Neural cell (in vitro differentiated cells): ENCODE data around the gene FSIP1.

Source experiments
- EP300 ChIP-seq: fragments of 450-650 bp; conservative IDR thresholded peaks from 2 replicates; pipeline ENCODE4 v1.6.1; 2014; ENCODE audit warnings: antibody characterized with exemption, mild to moderate bottlenecking, moderate library complexity; ENCODE audit not compliant: poor library complexity, severe bottlenecking
- EZH2 ChIP-seq: fragments of 200-600, 300-800 bp; shearing (Covaris generic), sonication (generic); IDR thresholded peaks from 2 replicates; pipeline ENCODE4 v1.6.1; 2014; ENCODE audit warnings: antibody characterized with exemption, low read length, borderline replicate concordance, mild to moderate bottlenecking; ENCODE audit not compliant: insufficient read depth, poor library complexity, severe bottlenecking
- POLR2AphosphoS5 ChIP-seq: IDR thresholded peaks from 2 replicates; pipeline ENCODE4 v1.6.1; 2012
- RAD21 ChIP-seq: fragments of 450-650 bp; conservative IDR thresholded peaks from 2 replicates; pipeline ENCODE4 v1.6.1; 2014; ENCODE audit warnings: antibody characterized with exemption, mild to moderate bottlenecking, moderate library complexity
- TAF1 ChIP-seq: IDR thresholded peaks from 2 replicates; pipeline ENCODE4 v1.6.1; 2012; ENCODE audit warnings: low read depth
- TF ChIP-seq, protein P1 (sequence below): fragments of 450-650 bp; IDR thresholded peaks from 2 replicates; pipeline ENCODE4 v1.5.1; 2014; ENCODE audit warnings: antibody characterized with exemption, mild to moderate bottlenecking, moderate library complexity; ENCODE audit not compliant: poor library complexity, severe bottlenecking
- TF ChIP-seq, protein P2 (sequence below): IDR thresholded peaks from 2 replicates; pipeline ENCODE4 v1.6.1; 2012; ENCODE audit warnings: borderline replicate concordance

DNA sequence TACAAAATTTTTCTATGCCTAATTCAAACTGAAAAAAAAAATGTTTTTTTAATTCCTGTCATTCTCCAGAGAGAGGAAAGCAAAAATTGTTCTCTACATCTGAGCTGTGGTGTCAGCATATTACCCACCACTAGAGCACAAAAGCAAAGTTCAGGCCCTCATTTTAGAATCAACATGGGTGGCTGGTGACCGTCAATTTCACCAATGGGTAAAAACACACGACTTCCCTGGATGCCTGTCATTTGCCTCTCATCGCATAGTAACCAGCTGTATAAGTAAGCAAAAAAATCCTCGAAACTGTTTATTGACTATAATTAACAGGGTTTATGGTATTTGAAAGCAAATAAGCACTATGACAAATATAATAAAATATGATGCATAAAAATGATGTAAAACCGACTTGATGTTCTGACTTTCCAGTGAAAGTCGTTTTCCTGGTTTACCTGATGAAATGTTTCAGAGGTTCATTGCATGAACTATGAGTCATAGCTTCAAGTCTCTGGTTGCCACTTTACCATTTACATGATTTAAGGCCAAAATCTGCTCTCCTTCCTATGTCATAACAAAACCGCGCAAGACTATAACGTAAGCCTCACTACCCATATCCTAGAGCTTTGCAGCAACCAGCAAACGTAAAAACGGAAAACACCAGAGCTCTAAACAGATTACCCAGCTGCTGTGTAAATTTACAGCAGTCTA, 141.3 kb downstream of the FSIP1 start:
- TF ChIP-seq, protein P1, sequence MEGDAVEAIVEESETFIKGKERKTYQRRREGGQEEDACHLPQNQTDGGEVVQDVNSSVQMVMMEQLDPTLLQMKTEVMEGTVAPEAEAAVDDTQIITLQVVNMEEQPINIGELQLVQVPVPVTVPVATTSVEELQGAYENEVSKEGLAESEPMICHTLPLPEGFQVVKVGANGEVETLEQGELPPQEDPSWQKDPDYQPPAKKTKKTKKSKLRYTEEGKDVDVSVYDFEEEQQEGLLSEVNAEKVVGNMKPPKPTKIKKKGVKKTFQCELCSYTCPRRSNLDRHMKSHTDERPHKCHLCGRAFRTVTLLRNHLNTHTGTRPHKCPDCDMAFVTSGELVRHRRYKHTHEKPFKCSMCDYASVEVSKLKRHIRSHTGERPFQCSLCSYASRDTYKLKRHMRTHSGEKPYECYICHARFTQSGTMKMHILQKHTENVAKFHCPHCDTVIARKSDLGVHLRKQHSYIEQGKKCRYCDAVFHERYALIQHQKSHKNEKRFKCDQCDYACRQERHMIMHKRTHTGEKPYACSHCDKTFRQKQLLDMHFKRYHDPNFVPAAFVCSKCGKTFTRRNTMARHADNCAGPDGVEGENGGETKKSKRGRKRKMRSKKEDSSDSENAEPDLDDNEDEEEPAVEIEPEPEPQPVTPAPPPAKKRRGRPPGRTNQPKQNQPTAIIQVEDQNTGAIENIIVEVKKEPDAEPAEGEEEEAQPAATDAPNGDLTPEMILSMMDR = no peak
- TF ChIP-seq, protein P2, sequence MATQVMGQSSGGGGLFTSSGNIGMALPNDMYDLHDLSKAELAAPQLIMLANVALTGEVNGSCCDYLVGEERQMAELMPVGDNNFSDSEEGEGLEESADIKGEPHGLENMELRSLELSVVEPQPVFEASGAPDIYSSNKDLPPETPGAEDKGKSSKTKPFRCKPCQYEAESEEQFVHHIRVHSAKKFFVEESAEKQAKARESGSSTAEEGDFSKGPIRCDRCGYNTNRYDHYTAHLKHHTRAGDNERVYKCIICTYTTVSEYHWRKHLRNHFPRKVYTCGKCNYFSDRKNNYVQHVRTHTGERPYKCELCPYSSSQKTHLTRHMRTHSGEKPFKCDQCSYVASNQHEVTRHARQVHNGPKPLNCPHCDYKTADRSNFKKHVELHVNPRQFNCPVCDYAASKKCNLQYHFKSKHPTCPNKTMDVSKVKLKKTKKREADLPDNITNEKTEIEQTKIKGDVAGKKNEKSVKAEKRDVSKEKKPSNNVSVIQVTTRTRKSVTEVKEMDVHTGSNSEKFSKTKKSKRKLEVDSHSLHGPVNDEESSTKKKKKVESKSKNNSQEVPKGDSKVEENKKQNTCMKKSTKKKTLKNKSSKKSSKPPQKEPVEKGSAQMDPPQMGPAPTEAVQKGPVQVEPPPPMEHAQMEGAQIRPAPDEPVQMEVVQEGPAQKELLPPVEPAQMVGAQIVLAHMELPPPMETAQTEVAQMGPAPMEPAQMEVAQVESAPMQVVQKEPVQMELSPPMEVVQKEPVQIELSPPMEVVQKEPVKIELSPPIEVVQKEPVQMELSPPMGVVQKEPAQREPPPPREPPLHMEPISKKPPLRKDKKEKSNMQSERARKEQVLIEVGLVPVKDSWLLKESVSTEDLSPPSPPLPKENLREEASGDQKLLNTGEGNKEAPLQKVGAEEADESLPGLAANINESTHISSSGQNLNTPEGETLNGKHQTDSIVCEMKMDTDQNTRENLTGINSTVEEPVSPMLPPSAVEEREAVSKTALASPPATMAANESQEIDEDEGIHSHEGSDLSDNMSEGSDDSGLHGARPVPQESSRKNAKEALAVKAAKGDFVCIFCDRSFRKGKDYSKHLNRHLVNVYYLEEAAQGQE = no peak
- TF ChIP-seq EZH2 = no peak
- no peak for TF ChIP-seq EP300
- TF ChIP-seq TAF1 = no peak
- TF ChIP-seq POLR2AphosphoS5 = no peak
- no peak for TF ChIP-seq RAD21
